HG02970 (cell line): Measurements from ENCODE around the gene TRIM14.

Experiments
- ATAC-seq: cut with Tn5 transposase; IDR thresholded peaks from one replicate; pipeline ENCODE4 v1.9.1; 2021; ENCODE audit warnings: mild to moderate bottlenecking, moderate library complexity, moderate number of reproducible peaks; ENCODE audit not compliant: unreplicated experiment, low FRiP score

TRIM14 gene

DNA sequence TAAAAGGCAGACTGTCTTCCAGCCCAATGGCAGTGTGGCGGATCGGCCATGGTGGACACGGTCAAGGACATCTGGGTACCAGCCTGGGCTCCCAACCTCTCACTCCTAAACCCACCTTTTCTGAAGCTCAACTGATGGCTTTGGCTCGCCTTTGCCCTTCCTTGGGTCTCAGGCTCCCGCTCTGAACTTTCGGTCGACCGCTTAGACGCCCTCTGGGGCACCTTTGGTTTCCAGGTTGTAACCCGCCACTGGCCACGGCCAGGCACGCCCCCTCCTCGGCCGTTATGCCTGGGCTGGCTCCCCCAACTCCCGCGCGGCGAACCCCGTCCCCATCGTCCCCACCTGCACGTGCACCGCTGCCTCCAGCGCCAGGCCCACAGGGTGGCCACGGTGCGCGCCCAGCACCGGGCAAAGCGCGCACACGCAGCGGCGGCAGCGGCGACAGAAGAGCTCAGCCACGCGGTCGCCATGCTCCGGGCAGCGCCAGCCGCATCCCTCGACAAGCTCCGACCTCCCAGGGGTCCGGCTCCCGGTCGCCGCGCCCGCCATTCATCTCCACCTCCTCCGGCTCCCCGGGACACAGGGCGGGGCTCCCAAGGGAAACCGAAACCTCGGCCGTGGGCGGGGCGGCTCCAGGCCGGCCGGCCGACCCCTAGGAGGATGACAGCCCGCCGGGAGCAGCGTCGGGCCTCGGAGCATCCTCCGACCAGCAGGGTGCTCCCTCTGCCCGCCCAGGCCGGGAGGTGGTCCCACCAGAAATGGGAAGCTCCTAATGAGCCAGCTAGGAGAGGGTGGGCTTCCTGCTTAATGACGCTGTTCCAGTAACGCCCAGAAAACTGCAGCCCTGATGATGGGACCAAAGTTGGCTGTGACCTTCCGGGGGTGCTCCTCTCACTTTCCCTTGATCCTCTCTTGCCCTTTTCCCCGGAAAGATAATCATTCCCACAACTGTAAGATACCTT, at the start of gene TRIM14:
TSS of gene TRIM14 (minus strand) at position 583 of the 962 bp plus-strand sequence. CDS start at position 549, 34 bp downstream.
- ATAC-seq: peak; percentile 52

- ATAC-seq: no peak
Observed at GRCh38 chr9:98168153-98168780, 49.2 kb upstream of the TRIM14 start.

DNA sequence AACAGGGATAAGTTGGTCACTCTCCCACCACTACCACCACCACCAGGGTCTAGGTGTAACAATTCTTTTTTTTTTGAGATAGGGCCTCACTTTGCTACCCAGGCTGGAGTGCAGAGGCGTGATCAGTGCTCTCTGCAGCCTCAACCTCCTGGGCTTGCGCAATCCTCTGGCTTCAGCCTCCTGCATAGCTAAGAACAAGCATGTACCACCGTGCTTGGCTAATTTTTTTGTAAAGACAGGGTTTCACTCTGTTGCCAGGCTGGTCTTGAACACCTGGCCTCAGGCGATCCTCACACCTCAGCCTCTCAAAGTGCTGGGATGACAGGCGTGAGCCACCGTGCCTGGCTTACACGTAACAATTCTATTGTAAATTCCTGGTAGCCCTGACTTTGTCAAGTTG, 45.9 kb upstream of the TRIM14 start:
- no peak for ATAC-seq

DNA sequence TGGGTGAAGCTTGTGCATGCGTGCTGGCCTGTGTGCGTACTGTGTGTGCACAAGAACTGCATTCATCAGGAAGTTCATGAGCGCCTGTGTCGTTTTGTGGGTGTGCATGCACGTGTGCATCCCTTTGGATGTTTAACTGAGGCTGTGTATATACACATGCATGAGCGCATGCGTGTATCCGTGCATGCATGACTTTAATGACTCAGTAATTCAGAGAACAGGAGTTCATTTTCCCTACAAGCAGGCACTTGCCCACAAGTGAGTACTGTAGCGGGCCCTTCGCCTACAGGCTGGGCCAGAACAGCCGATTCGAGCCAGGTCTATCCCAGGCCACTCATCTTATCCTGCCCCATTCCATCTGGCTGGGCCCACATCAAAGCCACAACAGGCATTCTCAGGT, 43.6 kb upstream of the TRIM14 start:
- ATAC-seq: no peak

- no peak for ATAC-seq
Observed at GRCh38 chr9:98161851-98162250, 42.8 kb upstream of the TRIM14 start.

DNA sequence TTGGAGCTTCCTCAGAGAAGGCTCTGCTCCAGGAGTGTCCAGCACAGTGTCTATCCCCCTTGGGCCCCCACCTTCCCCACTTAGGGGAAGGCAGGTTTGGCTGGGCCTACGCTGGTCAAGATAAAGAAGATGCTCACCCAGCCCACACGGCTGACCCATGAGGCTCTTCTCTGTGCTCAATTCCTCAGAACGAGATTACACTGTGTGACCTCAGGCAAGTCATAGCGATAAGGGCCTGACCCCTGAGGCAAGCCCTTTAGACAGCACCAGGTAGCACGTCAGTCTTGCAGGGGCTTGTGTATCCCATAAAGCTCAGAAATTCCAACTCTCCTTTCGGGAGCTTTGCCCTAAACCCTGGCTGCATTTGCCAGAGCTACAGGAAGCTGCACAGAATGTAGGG, 40.8 kb upstream of the TRIM14 start:
- no peak for ATAC-seq

- ATAC-seq: no peak
Observed at GRCh38 chr9:98159301-98159700, 40.3 kb upstream of the TRIM14 start.

DNA sequence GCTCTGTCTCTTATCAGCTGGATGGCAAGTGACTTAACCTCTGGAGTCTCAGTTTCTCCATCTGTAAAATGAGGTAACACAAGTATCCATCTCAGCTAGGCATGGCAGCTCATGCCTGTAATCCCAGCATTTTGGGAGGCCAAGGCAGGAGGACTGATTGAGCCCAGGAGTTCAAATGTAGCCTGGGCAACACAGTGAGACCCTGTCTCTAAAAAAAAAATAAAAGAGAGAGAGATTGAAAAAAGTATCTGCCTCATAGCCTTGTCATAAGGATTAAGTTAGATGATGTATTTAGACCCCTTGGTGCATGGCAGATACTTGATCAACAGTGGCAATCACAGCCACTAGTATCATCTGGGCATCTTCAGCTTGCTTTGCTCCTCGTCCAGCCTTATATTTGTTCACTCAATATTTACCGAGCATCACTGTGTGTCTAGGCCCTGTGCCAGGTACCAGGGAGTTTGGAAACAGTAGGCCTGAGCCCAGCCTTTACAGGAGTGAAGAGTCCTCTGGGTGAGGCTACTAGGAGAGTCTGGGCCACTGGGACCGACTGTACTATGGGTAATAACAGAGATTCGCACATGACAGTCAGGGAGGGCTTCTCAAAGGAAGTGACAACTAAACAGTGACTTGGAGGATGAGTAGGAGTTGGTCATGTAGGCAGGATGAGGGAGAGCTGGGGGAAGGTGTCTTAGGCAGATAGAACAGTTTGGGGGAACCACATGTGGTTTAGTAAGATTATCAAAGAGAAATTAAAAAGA, 39.2 kb upstream of the TRIM14 start:
- no peak for ATAC-seq

DNA sequence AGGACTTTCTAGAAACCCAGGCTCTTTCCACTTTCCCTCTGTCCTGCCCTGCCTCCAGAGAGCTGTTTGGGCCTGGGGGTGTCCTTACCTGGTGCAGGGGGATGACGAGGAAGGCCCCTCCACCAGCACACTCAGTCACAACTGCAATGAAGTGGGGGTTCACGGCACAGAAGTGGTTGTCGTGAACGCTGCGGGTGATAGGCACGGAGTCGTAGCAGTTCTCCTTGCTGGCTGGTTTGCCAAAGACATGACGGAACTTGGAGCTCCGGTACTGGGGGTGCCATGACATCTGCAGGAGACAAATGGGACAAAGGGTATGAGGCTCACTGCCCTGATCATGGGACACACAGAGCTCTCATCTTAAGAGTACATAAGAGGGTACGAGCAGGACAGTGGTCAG, 38.4 kb upstream of the TRIM14 start:
- ATAC-seq: no peak

DNA sequence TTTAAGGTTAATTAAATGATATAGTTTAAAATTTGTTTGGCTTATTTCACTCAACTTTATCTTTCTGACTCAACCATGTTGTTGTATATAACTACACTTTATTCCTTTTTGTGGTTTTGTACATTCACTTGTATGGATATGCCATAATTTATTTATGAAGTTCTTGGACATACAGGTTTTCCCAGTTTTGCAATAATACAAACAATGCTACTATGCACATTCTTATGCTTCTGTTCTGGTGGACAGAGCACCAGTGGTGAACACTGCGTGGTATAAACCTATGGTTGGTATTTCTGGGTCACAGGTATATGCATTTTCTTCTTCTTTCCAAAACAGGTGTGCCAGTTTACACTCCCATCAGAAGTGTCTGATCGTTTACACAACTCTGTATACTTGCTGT, 35.7 kb upstream of the TRIM14 start:
- ATAC-seq: no peak

- no peak for ATAC-seq
Observed at GRCh38 chr9:98152526-98152925, 33.5 kb upstream of the TRIM14 start.

DNA sequence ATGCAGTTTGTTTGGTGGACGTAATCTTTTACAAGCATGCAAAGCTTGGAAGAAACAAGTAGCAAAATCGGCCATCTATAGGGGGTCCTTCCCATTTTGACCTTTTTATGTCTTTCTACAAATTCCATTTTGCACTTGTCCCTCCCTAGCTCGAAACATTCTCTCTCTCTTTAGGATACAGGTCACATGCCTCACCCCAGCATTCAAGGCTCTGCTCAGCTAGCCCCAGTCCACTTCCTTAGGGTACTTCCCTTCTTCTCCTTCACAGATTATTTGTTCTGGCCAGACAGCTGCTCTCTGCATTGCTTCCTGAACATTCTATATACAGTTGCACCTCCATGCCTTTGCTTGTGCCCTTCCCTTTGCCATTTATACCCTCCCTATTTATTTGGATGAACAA, 31.7 kb upstream of the TRIM14 start:
- no peak for ATAC-seq

GRCh38 chr9:98150164-98150563, 31.1 kb upstream of the TRIM14 start:
- no peak for ATAC-seq

GRCh38 chr9:98149422-98149821, 30.4 kb upstream of the TRIM14 start:
- ATAC-seq: no peak

DNA sequence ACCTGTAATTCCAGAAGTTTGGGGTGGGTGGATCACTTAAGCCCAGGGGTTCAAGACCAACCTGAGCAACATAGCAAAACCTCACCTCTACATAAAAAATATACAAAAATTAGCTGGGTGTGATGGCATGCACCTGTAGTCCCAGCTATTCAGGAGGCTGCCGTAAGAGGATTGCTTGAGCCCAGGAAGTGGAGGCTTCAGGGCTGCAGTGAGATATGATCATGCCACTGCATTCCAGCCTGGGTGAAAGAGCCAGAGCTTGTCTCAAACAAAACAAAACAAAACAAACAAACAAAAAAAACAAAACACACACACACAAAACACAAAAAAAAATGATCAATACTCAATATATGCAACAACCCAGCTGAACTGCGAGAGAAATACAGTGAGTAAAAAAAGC, 29.5 kb upstream of the TRIM14 start:
- no peak for ATAC-seq

DNA sequence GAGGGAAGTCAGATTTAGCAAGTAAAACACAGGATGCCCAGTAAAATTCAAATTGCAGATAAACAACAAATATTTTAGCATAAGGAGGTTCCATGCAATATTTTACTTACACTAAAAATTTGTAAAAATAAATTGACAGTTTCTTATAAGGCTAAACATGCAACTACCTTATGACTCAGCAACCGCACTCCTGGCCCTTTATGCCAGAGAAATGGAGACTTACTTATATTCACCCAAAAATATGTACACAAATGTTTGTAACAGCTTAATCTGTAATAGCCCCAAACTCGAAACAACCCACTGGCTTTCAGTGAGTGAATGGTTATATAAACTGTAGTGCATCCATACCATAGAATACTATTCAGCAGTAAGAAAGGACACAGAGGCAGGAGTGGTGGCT, 28.6 kb upstream of the TRIM14 start:
- ATAC-seq: no peak

GRCh38 chr9:98146101-98146991, 27.3 kb upstream of the TRIM14 start:
- ATAC-seq: no peak

- ATAC-seq: no peak
Observed at GRCh38 chr9:98144631-98145030, 25.6 kb upstream of the TRIM14 start.

- no peak for ATAC-seq
Observed at GRCh38 chr9:98144076-98144475, 25.1 kb upstream of the TRIM14 start.

GRCh38 chr9:98142925-98143481, 24.0 kb upstream of the TRIM14 start:
- ATAC-seq: no peak
